Measurements from ENCODE around the gene DDHD1.

DDHD1 gene

GRCh38 chr14:52987042-52987441, 166.1 kb downstream of the DDHD1 start:
- no peak for DNase-seq
